ENCODE measurements around the gene CTNNA1.

Gene CTNNA1

DNA sequence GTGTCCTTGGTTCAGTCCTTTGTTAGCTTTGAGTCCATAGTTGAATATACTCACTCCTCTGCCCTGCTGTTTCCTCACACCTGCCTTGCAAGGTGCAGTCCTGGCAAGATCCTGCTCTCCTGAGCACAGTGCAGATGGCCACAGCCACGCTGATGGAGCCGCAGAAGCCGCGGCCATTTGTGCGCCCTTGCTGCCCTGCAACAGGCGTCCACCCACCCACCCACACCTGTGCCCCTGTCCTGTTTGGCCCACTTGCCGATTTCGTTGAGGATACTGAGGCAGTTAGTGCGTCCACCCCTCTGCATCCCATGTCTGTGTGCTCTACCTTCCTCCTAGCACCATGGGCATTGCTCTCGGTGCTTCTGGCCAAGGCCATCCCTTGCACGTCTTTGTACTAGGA is 173.0 kb downstream of the CTNNA1 start:
- in situ Hi-C loops (cut with HindIII; ENCODE audit: low sequenced_read_pairs), result no loop called here
- no peak for DNase-seq (ENCODE audit: low read depth, low spot score)
- H3K4me3 ChIP-seq (ENCODE audit: low read depth, low read length), result no peak overlapping the region
- TF ChIP-seq, protein P1, sequence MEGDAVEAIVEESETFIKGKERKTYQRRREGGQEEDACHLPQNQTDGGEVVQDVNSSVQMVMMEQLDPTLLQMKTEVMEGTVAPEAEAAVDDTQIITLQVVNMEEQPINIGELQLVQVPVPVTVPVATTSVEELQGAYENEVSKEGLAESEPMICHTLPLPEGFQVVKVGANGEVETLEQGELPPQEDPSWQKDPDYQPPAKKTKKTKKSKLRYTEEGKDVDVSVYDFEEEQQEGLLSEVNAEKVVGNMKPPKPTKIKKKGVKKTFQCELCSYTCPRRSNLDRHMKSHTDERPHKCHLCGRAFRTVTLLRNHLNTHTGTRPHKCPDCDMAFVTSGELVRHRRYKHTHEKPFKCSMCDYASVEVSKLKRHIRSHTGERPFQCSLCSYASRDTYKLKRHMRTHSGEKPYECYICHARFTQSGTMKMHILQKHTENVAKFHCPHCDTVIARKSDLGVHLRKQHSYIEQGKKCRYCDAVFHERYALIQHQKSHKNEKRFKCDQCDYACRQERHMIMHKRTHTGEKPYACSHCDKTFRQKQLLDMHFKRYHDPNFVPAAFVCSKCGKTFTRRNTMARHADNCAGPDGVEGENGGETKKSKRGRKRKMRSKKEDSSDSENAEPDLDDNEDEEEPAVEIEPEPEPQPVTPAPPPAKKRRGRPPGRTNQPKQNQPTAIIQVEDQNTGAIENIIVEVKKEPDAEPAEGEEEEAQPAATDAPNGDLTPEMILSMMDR (IDR thresholded peaks at IDR 0.05; ENCODE audit: low read depth, low read length), result no peak

DNA sequence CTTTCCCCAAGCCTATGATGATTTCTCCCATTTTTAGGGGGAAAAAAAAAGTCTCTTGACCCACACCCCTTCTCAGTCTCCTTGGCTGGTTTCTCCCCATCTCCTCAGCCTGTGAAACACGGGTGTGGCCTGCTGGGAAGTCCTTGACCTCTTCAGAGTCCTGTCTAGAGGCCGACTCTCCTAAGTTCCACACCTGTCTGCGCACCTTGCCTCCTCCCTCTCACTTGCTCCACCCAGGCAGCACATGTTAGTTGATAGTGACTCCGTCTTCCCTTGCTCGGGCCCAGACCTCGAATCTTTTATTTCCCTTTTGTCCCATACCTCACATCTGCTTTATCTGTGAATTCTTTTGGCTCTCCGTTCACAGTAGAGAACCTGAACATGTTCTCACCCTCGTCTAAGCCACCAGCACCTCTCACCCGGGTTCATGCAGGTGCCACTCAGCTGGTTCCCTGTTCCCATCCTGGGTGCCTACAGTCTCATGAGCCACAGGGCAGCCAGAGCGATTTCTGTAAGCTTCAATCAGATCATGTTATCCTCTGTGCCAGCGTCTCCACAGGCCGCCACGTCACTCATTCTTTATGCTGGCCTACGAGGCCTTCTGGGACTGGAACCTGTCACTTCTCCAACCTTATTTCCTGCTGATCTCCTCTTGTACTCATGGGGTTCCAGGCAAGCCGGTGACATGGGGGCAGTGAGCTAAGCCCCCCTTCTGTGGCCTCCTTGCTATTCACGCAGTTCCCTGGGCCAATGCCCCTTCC is 173.6 kb downstream of the CTNNA1 start:
- no peak overlapping the region for H3K4me3 ChIP-seq (ENCODE audit: low read depth, low read length)
- TF ChIP-seq, protein P1 (IDR thresholded peaks at IDR 0.05; ENCODE audit: low read depth, low read length), result no peak
- DNase-seq (ENCODE audit: low read depth, low spot score), result no peak
- in situ Hi-C loops (cut with HindIII; ENCODE audit: low sequenced_read_pairs), result no loop called here

DNA sequence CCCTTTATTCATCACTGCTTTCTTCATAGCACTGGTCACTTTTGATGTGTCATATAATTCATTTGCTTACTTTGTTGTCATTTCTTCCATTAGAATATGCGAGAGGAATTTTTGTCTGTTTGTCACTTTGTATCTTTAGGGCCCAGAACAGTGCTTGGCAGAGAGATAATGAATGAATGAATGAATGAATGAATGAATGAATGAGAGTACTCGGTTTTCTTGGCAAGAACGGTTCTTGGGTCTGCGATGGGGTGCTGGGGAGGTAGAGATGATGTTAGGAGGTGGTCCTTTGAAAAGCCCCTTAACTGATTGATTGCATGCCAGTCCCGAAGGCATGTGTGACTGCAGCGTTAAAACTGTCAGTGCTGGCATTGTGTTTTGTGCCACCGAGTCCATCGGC is 174.3 kb downstream of the CTNNA1 start:
- no peak overlapping the region for H3K4me3 ChIP-seq (ENCODE audit: low read depth, low read length)
- TF ChIP-seq, protein P1 (IDR thresholded peaks at IDR 0.05; ENCODE audit: low read depth, low read length), result no peak
- in situ Hi-C loops (cut with HindIII; ENCODE audit: low sequenced_read_pairs), result no loop called here
- no peak for DNase-seq (ENCODE audit: low read depth, low spot score)

DNA sequence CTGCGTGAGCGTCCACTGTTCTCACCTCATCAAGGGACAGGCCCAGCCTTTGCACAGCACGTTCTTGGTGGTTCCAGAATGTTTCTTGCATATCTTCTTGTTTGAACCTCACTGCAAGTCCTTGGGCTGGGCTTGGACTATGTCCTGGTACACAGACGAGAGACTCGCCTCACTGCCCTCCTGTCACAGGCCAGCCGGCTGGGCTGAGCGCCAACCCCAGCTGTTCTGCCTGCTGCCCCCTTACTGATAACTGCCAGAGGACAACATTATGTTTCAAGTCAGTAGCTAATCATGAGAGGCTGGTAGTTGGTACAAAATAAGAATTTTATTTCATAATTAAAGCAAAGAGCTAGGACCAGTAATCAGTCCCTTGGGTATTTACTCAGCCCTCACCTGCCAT is 174.8 kb downstream of the CTNNA1 start:
- no peak for DNase-seq (ENCODE audit: low read depth, low spot score)
- in situ Hi-C loops (cut with HindIII; ENCODE audit: low sequenced_read_pairs), result no loop called here

DNA sequence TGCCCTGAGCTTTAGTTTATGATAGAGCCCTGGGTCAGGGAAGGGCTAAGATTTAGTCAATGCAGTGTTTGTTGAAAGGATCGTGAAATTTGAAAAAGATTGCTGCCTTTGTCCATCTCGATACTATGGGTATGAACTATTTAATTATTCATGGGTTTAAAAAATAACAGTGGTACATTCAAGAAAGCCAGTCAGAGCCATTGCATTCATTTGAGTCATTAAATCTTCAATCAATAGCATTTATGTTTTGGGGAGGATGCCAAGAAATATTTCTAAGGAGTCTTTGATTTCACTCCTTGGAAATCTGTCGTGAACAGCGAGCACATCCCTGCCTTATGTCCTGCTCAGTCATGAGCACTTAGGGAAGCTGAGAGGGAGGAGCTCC is 176.3 kb downstream of the CTNNA1 start:
- H3K4me3 ChIP-seq (ENCODE audit: low read depth, low read length), result no peak overlapping the region
- TF ChIP-seq, protein P1 (IDR thresholded peaks at IDR 0.05; ENCODE audit: low read depth, low read length), result no peak
- no peak for DNase-seq (ENCODE audit: low read depth, low spot score)
- in situ Hi-C loops (cut with HindIII; ENCODE audit: low sequenced_read_pairs), result no loop called here

More for the DNA sequence above, 174.8 kb downstream of the CTNNA1 start:
- TF ChIP-seq, protein P1 (IDR thresholded peaks at IDR 0.05; ENCODE audit: low read depth, low read length), result no peak
- no peak overlapping the region for H3K4me3 ChIP-seq (ENCODE audit: low read depth, low read length)

DNA sequence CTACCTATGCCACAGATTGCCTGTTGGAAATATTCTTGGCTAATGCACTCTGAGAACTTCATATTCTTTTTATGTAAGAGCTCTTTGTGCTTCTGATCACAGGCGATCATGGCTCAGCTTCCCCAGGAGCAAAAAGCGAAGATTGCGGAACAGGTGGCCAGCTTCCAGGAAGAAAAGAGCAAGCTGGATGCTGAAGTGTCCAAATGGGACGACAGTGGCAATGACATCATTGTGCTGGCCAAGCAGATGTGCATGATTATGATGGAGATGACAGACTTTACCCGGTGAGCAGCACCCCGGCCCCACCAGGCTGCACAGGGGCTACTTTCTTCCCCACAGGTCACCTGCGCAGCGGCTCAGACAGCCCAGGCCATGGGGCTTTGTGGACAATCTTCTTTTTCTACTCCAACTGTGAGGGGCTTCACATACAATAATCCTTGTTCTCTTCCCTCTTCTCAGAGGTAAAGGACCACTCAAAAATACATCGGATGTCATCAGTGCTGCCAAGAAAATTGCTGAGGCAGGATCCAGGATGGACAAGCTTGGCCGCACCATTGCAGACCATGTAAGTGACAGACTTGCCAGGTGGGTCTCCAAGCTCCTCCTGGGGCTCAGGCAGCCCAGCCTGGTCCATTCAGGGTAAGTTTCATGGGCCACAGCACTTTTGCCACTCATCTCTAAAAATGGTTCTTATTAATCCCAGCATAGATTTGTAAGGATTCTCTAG is 177.3 kb downstream of the CTNNA1 start:
- no peak overlapping the region for H3K4me3 ChIP-seq (ENCODE audit: low read depth, low read length)

More for the DNA sequence above, 177.3 kb downstream of the CTNNA1 start:
- in situ Hi-C loops (cut with HindIII; ENCODE audit: low sequenced_read_pairs), result no loop called here
- no peak for DNase-seq (ENCODE audit: low read depth, low spot score)
- TF ChIP-seq, protein P1 (IDR thresholded peaks at IDR 0.05; ENCODE audit: low read depth, low read length), result no peak
